GM19395 (cell line): ENCODE results near the gene AGRN.
"Not testable (repeated sequence)": the region's sequence is repeated elsewhere in the genome, so short reads cannot be mapped to it uniquely, and the experiment has no call there.

Source experiments
- ATAC-seq: cut with Tn5 transposase; IDR thresholded peaks from one replicate; pipeline ENCODE4 v1.9.1; 2021; ENCODE audit warnings: mild to moderate bottlenecking, moderate library complexity; ENCODE audit not compliant: unreplicated experiment

The AGRN gene

GRCh38 chr1:1074631-1075147 is 54.8 kb downstream of the AGRN start:
- ATAC-seq = no peak

- no peak for ATAC-seq
These were observed 55.4 kb downstream of the AGRN start for GRCh38 chr1:1075148-1075935.

DNA sequence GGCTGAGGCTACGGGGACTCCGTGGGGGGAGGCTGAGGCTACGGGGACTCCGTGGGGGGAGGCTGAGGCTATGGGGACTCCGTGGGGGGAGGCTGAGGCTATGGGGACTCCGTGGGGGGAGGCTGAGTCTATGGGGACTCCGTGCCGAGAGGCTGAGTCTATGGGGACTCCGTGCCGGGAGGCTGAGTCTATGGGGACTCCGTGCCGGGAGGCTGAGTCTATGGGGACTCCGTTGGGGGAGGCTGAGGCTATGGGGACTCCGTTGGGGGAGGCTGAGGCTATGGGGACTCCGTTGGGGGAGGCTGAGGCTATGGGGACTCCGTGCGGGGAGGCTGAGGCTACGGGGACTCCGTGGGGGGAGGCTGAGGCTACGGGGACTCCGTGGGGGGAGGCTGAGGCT is 57.5 kb downstream of the AGRN start:
- not testable (repeated sequence) for ATAC-seq

- no peak for ATAC-seq
These were observed 59.6 kb downstream of the AGRN start for GRCh38 chr1:1079408-1080121.

DNA sequence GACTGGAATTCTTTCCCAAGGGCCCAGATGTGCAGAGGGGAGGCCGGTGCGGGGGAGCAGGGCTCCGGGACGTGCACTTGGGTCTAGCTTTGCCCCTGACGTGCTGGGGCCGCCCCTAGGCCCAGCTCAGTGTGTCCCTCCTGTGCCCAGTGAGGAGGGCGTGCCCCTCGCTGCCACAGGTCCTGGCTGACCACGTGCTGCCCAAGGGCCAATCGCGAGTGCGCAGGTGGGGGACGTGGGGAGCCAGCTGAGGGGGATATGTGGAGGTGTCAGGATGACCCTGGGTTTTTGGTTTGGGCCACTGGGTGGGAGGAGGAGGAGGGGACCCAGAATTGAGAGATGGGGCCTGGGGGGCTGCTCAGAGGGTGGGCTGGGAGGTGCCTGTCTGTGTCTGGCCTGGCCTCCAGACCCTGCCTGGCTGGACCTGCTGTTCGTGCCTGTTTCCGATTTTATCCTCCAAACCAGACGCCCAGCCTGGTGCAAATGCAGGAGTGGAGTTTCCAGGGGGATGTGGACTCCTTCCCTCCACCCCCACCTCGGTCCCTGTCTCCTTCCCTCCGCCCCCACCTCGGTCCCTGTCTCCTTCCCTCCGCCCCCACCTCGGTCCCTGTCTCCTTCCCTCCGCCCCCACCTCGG is 60.3 kb downstream of the AGRN start:
- ATAC-seq = no peak

GRCh38 chr1:1080951-1081310 is 61.0 kb downstream of the AGRN start:
- ATAC-seq = no peak

- ATAC-seq = no peak
These were observed 61.7 kb downstream of the AGRN start for GRCh38 chr1:1081311-1082238.

DNA sequence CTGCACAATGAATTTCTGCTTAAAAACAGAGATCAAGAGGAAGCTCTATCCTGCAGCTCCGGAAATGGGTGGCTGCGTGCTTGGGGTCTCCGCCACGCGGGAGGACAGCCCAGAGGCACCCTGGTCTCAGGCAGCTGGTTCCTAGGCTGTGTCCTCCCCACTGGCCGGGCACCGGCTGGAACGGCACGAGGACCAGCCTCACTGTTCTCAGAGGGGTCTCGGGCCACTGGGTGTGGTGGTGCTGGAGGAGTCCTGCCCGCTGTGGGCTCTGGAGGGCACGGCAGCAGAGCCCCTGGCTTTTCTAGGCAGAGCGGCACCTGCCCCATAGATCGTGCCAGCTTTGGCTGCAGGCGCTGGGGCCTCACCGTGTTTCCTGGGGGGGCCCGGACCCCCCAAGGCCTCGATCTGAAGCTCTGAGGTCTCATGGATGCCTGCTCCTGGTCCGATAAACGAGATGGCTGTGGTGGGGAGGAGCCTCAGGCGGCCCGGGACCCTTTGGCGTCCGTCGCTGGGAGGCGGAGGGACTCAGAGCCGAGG is 62.4 kb downstream of the AGRN start:
- ATAC-seq = no peak

DNA sequence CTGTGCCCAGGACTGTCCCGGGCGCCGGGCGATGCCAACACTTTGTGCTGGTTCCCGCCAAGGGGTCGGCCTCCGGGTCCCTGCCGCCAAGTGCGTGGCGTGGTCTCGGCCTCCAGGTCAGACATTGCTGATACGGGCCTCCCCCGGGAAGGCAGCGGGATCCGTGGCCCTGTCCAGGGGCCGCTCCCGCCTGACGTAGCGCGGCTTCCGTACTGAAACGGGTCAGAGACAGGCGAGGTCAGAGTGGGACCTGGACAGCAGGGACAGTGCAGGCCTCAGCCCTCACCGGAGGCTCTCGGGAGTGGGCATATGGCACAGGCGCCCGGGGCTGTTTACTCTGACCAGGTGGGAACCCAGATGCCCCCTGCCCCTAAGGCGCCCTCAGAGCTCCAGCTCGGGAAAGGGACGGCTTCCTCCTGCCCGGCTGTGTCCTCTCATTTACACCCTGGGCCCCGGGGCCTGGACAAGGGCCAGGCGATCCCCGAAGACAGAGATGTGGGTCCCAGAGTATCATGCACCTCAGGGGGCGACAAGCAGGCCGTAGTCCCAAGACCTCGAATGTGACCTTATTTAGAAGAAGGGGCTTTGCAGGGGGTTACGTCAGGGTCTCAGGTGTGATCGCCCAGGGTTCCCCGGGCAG is 63.0 kb downstream of the AGRN start:
- ATAC-seq = no peak

DNA sequence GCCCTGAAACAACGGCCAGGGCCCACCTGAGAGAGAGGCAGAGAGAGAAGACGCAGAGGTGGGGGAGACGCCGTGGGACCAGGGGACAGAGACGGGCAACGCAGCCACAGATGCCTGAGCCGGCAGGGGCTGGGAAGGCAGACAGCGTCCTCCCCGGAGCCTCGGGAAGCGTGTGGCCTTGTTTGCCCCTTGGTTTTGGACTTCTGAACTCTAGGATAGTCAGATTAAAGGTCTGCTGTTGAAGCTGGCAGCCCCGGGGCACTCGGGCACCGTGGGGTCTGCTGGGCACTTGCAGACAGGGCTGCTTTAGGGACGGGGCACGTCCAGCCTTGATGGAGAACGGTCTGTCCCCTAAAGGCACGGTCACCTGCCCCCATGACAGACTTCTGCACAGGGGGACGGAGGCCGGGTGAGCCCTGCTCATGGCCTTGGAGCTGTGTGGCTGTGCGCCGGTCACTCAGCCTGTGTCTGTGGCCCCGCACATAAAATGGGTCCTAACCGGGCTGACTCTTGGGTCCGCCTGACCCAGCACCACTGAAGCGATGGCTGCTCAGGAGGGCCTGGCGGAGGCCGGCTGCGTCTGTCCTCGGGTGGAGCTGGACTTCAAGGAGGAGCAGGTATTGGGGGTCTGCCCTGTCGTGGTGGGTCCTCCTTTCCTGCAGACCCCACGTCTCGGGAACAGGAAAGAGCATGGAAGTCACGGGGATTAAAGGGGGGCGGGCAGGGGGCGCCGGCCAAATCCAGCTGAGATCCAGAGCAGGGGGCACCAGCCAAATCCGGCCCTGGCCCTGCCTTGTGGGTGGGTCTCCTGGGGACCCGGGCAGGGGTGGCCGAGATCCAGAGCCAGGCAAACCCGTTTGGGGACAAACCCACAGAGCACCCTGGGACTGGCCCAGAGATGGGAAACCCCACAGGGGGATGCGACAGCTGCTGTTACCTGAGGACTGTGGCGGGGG is 63.8 kb downstream of the AGRN start:
- no peak for ATAC-seq

DNA sequence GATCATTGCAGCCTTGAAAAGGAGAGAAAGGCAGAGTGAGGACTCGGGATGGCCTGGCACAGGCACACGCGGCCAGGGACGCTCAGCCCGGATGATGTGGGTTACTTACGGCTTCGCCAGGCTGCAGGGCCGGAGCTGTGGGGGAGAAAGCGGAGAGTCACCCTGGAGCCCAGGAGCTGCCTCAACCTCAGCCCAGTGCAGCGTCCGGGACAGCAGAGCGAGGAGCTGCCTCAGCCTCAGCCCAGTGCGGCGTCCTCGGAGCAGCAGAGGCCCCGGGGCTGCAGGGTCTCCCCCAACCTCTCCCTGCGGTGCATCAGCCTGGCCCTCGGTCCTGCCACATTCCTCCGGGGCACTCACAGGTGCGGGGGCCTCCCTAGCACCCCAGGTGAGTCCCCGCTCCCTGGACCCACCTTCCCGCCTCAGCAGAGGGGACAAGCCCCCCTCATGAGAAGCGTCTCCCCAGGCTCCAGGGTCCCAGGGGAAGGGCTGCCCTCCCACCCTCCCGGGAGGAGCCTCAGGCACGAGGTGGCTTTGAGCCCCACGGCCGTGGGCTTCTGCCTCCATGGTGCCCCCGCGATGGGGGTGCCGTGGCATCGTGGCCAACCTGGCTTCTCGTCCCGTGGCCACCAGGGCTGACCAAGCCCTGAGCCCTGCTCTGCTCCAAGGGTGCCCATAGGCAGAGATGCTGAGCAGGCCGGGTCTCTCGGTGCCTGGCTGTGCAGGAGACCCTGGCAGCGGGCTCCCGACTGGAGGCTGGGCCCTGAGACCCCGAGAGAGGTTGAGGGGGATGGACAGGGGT is 64.7 kb downstream of the AGRN start:
- ATAC-seq = no peak

- ATAC-seq = no peak
These were observed 65.4 kb downstream of the AGRN start for GRCh38 chr1:1085171-1085841.

GRCh38 chr1:1085911-1086841 is 66.3 kb downstream of the AGRN start:
- ATAC-seq = no peak

DNA sequence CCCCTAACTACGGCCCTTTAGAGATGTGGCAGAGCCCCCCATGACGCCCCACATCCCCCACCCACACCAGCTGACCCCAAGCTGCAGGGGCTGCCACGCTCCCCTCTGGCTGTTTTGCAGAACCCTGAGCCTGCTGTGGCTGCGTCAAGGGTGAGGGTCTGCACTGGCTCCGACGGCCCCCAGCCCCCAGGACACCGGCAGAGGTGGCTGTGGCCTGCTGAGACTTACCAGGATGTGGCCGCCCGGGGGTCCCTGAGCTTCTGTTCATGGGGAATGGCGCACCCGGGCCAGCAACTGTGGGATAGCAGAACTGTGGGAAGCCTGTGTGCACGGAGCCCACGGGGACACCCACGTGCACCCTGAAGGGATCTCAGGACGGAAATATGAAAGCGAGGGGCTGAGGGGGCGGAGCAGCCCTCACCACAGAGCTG is 67.0 kb downstream of the AGRN start:
- no peak for ATAC-seq

DNA sequence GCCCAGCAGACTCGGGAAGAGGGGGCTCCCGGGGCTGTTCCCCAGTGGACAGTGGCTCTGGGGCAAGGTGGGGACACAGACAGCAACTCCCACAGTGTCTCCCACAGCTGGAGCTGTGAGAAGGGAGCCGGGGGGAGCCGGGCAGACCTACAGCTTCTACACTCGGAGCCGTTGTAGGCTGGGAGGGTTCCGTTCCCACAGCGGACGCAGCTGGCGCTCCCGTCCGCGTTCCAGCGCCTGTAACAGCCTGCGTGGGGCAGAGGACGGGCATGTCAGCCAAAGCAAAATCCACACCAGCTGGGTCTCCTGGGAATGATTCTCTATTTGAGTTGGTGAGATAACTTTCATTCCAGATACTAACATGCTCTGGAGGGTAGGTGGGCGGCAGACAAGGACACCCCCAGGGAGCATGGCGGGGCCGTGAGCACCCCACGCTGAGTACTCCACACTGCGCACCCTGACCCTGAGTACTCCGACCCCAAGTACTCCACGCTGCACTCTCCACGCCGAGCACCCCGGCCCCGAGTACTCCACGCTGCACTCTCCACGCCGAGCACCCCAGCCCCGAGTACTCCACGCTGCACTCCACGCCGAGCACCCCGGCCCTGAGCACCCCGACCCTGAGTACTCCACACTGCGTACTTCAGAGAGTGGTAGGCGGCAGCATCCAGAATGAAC is 67.6 kb downstream of the AGRN start:
- no peak for ATAC-seq
